ENCODE measurements around the gene TMUB1.

The TMUB1 gene

DNA sequence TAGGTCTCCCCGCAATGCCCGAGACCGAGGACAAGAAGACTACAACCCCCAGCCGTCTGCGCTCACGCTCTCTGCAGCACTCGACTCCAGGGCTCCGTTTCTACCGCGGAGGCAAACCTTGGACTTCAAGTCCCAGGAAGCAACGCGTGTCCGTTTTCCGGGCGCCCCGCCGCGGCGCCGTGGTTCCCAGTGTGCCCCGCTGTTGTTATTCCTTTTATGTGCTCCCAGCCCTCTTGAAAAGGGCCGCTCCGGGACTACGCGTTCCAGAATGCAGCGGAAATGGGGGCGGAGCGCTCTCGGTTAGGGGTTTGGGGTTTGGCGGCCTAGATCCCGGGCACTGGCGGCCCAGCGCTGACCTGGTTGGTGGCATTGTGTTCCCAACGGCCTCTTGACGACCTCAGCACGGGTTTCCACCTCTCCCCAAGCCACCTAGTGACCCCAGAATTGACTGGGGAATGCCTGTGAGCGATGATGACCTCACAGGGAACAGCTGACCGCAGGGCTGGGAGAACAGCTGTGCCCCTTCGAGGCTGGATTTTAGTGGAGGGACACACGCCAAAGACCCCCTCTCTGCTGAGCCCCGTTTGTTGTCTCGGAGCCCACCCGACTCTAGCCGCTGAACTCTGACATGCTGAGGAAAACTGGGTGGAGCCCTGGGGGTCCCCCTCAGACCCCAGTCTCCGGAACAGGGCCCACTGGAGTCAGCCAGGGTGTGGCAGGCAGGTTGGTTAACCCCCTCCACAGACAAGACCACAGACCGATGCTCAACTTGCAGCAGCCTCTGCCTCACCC, 25.1 kb downstream of the TMUB1 start:
- no peak for TF ChIP-seq CTCF (IDR thresholded peaks at IDR 0.05; ENCODE audit: low read depth, low read length, missing control alignments)
- in situ Hi-C loops (cut with HindIII; ENCODE audit: low sequenced_read_pairs): no loop called here
- peak; percentile 99 for DNase-seq (ENCODE audit: low read depth)

GRCh38 chr7:151057506-151057988, 25.7 kb downstream of the TMUB1 start, which contains the start of gene CDK5:
TSS of gene CDK5 (minus strand) at chr7:151057897. CDS start at chr7:151057848, 49 bp downstream.
- peak within 1 kb of the TSS; percentile 66 for H3K4me3 ChIP-seq (ENCODE audit: low read depth, low read length)
- in situ Hi-C loops (cut with HindIII; ENCODE audit: low sequenced_read_pairs): no loop called here
- no peak for DNase-seq (ENCODE audit: low read depth)
- no peak for TF ChIP-seq CTCF (IDR thresholded peaks at IDR 0.05; ENCODE audit: low read depth, low read length, missing control alignments)

More for the DNA sequence above, 25.1 kb downstream of the TMUB1 start:
- H3K4me3 ChIP-seq (ENCODE audit: low read depth, low read length): peak overlapping the region; percentile 66

- no peak for DNase-seq (ENCODE audit: low read depth)
- peak overlapping the region; percentile 66 for H3K4me3 ChIP-seq (ENCODE audit: low read depth, low read length)
- in situ Hi-C loops (cut with HindIII; ENCODE audit: low sequenced_read_pairs): no loop called here
- no peak for TF ChIP-seq CTCF (IDR thresholded peaks at IDR 0.05; ENCODE audit: low read depth, low read length, missing control alignments)
Measured at GRCh38 chr7:151056666-151057505, 26.4 kb downstream of the TMUB1 start.

DNA sequence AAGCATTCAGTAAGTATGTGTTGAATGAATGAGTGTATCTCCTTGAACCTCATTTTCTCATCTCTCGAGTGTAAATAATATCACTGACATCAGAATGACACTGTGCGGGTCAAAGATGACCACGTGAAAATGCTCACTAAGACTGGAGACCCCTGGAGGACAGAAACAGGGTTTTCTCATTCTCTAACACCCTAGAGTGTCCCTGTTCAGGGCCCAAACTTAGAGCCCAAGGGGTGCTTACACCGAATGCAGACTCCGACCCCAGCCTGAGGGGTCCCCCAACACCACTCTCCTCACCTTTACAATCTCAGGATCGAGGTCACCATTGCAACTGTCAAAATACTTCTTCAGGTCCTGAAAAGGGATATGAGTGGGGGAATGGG, 27.0 kb downstream of the TMUB1 start:
- no peak for DNase-seq (ENCODE audit: low read depth)
- no peak overlapping the region for H3K4me3 ChIP-seq (ENCODE audit: low read depth, low read length)
- no peak for TF ChIP-seq CTCF (IDR thresholded peaks at IDR 0.05; ENCODE audit: low read depth, low read length, missing control alignments)

DNA sequence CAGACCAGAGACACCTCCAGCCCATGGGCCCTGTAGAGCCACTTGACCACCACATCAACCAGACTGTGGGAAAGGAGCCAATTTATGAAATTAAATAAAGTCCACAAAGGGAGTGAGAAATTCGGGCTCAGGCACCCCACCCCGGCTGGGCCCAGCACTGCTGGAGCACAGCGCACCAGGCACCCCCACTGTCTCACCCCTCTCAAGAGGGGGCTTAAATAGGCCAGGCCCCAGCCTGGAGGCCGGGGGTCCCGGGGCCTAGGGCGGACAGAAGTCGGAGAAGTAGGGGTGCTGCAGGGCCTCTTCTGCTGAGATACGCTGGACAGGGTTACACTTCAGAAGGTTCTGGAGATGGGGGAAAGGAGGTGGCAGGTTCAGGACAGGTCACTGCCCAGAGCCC, 29.5 kb downstream of the TMUB1 start:
- no peak for DNase-seq (ENCODE audit: low read depth)
- H3K4me3 ChIP-seq (ENCODE audit: low read depth, low read length): no peak overlapping the region
- no peak for TF ChIP-seq CTCF (IDR thresholded peaks at IDR 0.05; ENCODE audit: low read depth, low read length, missing control alignments)
- in situ Hi-C loops (cut with HindIII; ENCODE audit: low sequenced_read_pairs): no loop called here

More for the DNA sequence above, 27.0 kb downstream of the TMUB1 start:
- in situ Hi-C loops (cut with HindIII; ENCODE audit: low sequenced_read_pairs): no loop called here

- in situ Hi-C loops (cut with HindIII; ENCODE audit: low sequenced_read_pairs): no loop called here
- no peak for DNase-seq (ENCODE audit: low read depth)
- TF ChIP-seq CTCF (IDR thresholded peaks at IDR 0.05; ENCODE audit: low read depth, low read length, missing control alignments): no peak
- no peak overlapping the region for H3K4me3 ChIP-seq (ENCODE audit: low read depth, low read length)
Measured at GRCh38 chr7:151053096-151053495, 30.2 kb downstream of the TMUB1 start.

All from astrocyte of the cerebellum (primary cell).